Testis (tissue), 3 donors: ENCODE data around the gene HMCN2. TPM values are rescaled to one million over a fixed set of nuclear protein-coding genes. Genes with fewer than 3 reads are reported as not detected.

Experiments
- DNase-seq: peaks from one replicate; pipeline ENCODE4 v3.0.0-alpha.2; 2019
- H3K27ac ChIP-seq, 2 donors: fragments of 200-600 bp; sonication (generic); one replicate each; pipeline ENCODE4 v1.5.1; 2019
- H3K27me3 ChIP-seq: fragments of 200-600 bp; sonication (generic); one replicate; pipeline ENCODE4 v1.5.1; 2019
- H3K36me3 ChIP-seq: fragments of 200-600 bp; sonication (generic); one replicate; pipeline ENCODE4 v1.5.1; 2017; ENCODE audit warnings: low read depth; ENCODE audit errors: missing control alignments
- H3K4me1 ChIP-seq: fragments of 200-600 bp; sonication (generic); one replicate; pipeline ENCODE4 v1.5.1; 2019
- H3K4me3 ChIP-seq, 2 donors: fragments of 200-600 bp; sonication (generic); one replicate each; pipeline ENCODE4 v1.5.1; 2017 to 2019
- H3K9me3 ChIP-seq: fragments of 200-600 bp; sonication (generic); one replicate; pipeline ENCODE4 v1.5.1; 2017
- CTCF ChIP-seq, 3 experiments: fragments of 450-650 bp in 2 of 3; fragments of 200-600 bp in 1 of 3; sonication (generic) in 1 of 3; IDR thresholded peaks; one replicate each; pipeline ENCODE4 v1.5.1; 2016 to 2019; ENCODE audit warnings: antibody characterized with exemption in 3 of 3, mild to moderate bottlenecking in 2 of 3, moderate library complexity in 1 of 3
- POLR2A ChIP-seq: fragments of 450-650 bp; IDR thresholded peaks from one replicate; pipeline ENCODE4 v1.6.1; 2017; ENCODE audit warnings: antibody characterized with exemption, mild to moderate bottlenecking, moderate library complexity
- WGBS, 2 donors: methylation state at CpG; one replicate each; pipeline ENCODE4 v1.1.5; 2018; 5-methylcytosine and 5-hydroxymethylcytosine counted together
- intact Hi-C: fragments of 100-400 bp; cut with DNase I; formaldehyde crosslinking; loops from one replicate; pipeline ENCODE4 v1.15.1; 2023; ENCODE audit warnings: low total_unique reads
- polyA plus RNA-seq: library from polyadenylated mRNA; stranded (reverse); fragments of 350-450 nt; fragmentation: Illumina TruSeq; extraction: RNeasy Lipid Tissue Mini Kit (QIAGEN cat#74804); gene quantifications from one replicate; pipeline ENCODE4 v1.2.3, GENCODE V29; 2014; ENCODE audit warnings: low read depth, low replicate concordance; ENCODE audit not compliant: insufficient read depth
- total RNA-seq, 2 donors: library from RNA; depleted of rRNA; stranded (reverse); fragments of >200 nt; gene quantifications; one replicate each; pipeline ENCODE4 v1.2.3, GENCODE V29; 2016

HMCN2 gene
- total and polyA plus RNA-seq, 3 donors from 2014 or later: 10.2 to 17.7 (median 15.5) TPM

- 75 to 80% methylated on average over 8 to 13 of the region's 13 CpGs for WGBS, 2 donors
- DNase-seq: no peak
Observed at GRCh38 chr9:130364619-130365322, 99.2 kb downstream of the HMCN2 start.

GRCh38 chr9:130365323-130365721, 99.8 kb downstream of the HMCN2 start:
- intact Hi-C loops: no loop called here
- Histone ChIP-seq H3K4me3 (no peak overlapping the region), H3K36me3 (no peaks in the 10 kb centered on the region), H3K9me3 (no peaks in the 10 kb centered on the region), H3K4me1 (no peaks in the 10 kb centered on the region), H3K27me3 (no peaks in the 10 kb centered on the region), H3K27ac (no peak overlapping the region)
- no peak for TF ChIP-seq POLR2A
- TF ChIP-seq CTCF (IDR thresholded peaks at IDR 0.05): no peak
- no peak for DNase-seq
- WGBS, 2 donors: 43 to 80% methylated on average over 1 to 10 of the region's 10 CpGs

More at GRCh38 chr9:130364619-130365322, 99.2 kb downstream of the HMCN2 start:
- no peaks in the 10 kb centered on the region for H3K9me3 ChIP-seq
- H3K27me3 ChIP-seq: no peaks in the 10 kb centered on the region
- H3K4me3 ChIP-seq: no peak overlapping the region
- no peaks in the 10 kb centered on the region for H3K36me3 ChIP-seq
- TF ChIP-seq CTCF (IDR thresholded peaks at IDR 0.05): no peak
- TF ChIP-seq POLR2A: no peak
- no peaks in the 10 kb centered on the region for H3K4me1 ChIP-seq
- H3K27ac ChIP-seq: no peak overlapping the region
- intact Hi-C loops: no loop called here

GRCh38 chr9:130366072-130366471, 100.5 kb downstream of the HMCN2 start:
- no peak for DNase-seq
- no peaks in the 10 kb centered on the region for H3K27me3 ChIP-seq
- H3K4me3 ChIP-seq: no peak overlapping the region
- TF ChIP-seq CTCF (IDR thresholded peaks at IDR 0.05) (no peak), POLR2A (no peak)
- H3K36me3 ChIP-seq: no peaks in the 10 kb centered on the region
- intact Hi-C loops: no loop called here
- 80 to 94% methylated on average over 2 to 3 of the region's 3 CpGs for WGBS, 2 donors
- H3K9me3 ChIP-seq: no peaks in the 10 kb centered on the region
- H3K4me1 ChIP-seq: no peaks in the 10 kb centered on the region
- H3K27ac ChIP-seq: no peak overlapping the region

- intact Hi-C loops: no loop called here
- no peaks in the 10 kb centered on the region for H3K4me1 ChIP-seq
- DNase-seq: no peak
- no peaks in the 10 kb centered on the region for H3K36me3 ChIP-seq
- TF ChIP-seq CTCF (IDR thresholded peaks at IDR 0.05) (no peak), POLR2A (no peak)
- no peaks in the 10 kb centered on the region for H3K9me3 ChIP-seq
- H3K27ac ChIP-seq: no peak overlapping the region
- 85 to 94% methylated on average over 8 of the region's 8 CpGs for WGBS, 2 donors
- H3K27me3 ChIP-seq: no peaks in the 10 kb centered on the region
- no peak overlapping the region for H3K4me3 ChIP-seq
Observed at GRCh38 chr9:130366888-130367550, 101.5 kb downstream of the HMCN2 start.
